DMS153 treated with DMSO at 0.1 percent for 48 hours (cell line): ENCODE results near the gene ROR2.

Experiments
- DNase-seq: peaks from one replicate; lab custom pipeline; 2025; ENCODE audit not compliant: unreplicated experiment; lab: John Stamatoyannopoulos, UW

Gene ROR2

GRCh38 chr9:91843623-91844148 is 106.3 kb downstream of the ROR2 start:
- DNase-seq: no peak

- DNase-seq: no peak
Observed at GRCh38 chr9:91843093-91843492, 106.9 kb downstream of the ROR2 start.

- no peak for DNase-seq
Observed at GRCh38 chr9:91842358-91843049, 107.5 kb downstream of the ROR2 start.

GRCh38 chr9:91841591-91841990 is 108.4 kb downstream of the ROR2 start:
- no peak for DNase-seq

- no peak for DNase-seq
Observed at GRCh38 chr9:91840882-91841281, 109.1 kb downstream of the ROR2 start.

GRCh38 chr9:91840469-91840868 is 109.6 kb downstream of the ROR2 start:
- no peak for DNase-seq

GRCh38 chr9:91839926-91840465 is 110.0 kb downstream of the ROR2 start:
- DNase-seq: no peak

GRCh38 chr9:91837981-91838731 is 111.9 kb downstream of the ROR2 start:
- peak; percentile 59 for DNase-seq

GRCh38 chr9:91836515-91836914 is 113.5 kb downstream of the ROR2 start:
- no peak for DNase-seq

- DNase-seq: no peak
Observed at GRCh38 chr9:91835632-91836031, 114.4 kb downstream of the ROR2 start.

- DNase-seq: no peak
Observed at GRCh38 chr9:91835216-91835615, 114.8 kb downstream of the ROR2 start.

GRCh38 chr9:91834740-91835139 is 115.3 kb downstream of the ROR2 start:
- no peak for DNase-seq

GRCh38 chr9:91833878-91834255 is 116.2 kb downstream of the ROR2 start:
- DNase-seq: no peak

- no peak for DNase-seq
Observed at GRCh38 chr9:91833096-91833877, 116.7 kb downstream of the ROR2 start.

GRCh38 chr9:91832322-91832721 is 117.7 kb downstream of the ROR2 start:
- DNase-seq: no peak

- no peak for DNase-seq
Observed at GRCh38 chr9:91825866-91826265, 124.2 kb downstream of the ROR2 start.

- DNase-seq: no peak
Observed at GRCh38 chr9:91825422-91825821, 124.6 kb downstream of the ROR2 start.

- DNase-seq: no peak
Observed at GRCh38 chr9:91824601-91825305, 125.3 kb downstream of the ROR2 start.

- DNase-seq: no peak
Observed at GRCh38 chr9:91824151-91824550, 125.9 kb downstream of the ROR2 start.

- no peak for DNase-seq
Observed at GRCh38 chr9:91820949-91821880, 128.8 kb downstream of the ROR2 start.
